ENCODE measurements around the gene NOL4.

- TF ChIP-seq CTCF (IDR thresholded peaks at IDR 0.05) (no peak), POLR2A (IDR thresholded peaks at IDR 0.05) (no peak)
Measured at GRCh38 chr18:34251919-34252318, 27.2 kb upstream of the NOL4 start.

All from vagina (tissue), 2 donors.